ENCODE data around the gene PLA2G1B. TPM values are rescaled to one million over a fixed set of nuclear protein-coding genes. Genes with fewer than 3 reads are reported as not detected.
A peak's percentile ranks its signal among the peaks of the same experiment; 100 is the strongest.

PLA2G1B gene
- total and polyA plus RNA-seq, 9 of the 15 experiments (the other 6 are each of a cell fraction or from before 2014, with no cell fraction given), result 1.4 TPM; not detected in 8

DNA sequence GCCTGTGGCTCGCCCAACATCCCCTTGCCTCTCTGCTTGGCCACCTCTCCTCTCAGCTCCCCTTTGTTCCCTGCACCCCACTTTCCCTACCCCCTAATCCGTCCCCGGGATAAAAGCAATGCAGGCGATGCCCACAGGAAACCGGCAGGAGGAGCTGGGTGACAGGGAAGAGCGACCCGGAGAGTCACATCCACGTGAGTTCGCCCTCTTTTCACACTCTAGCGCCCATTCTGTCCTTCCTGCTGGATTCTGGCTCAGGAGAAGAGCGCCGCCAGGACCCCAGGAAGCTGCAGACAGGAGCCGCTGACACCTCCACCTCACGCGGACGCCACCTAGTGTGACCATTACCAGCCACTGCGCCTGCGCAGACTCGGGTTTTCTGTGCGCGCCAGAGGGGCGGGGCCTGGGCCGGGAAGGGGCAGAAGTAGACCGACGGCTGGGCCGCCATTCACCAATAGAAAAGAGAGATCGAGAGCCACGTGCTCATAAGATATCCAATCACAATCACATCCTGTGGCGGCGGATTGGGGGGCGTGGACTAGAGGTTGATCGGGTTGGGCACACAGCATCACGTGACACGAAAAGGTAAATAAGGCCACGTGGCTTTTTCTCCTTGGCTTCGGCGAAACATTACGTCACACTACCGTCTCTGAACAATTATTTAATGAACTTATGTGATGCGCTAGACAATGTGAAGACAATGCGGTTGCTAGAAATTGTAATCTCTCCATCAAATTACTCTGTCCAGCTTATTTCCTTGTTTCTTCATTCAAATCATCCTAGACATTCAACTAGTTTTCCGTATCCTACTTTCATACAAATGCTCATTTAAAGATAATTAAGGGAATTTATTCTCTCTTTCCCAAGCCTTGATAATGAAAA, 10.1 kb downstream of the PLA2G1B start (continued):
- TF ChIP-seq, protein P1, sequence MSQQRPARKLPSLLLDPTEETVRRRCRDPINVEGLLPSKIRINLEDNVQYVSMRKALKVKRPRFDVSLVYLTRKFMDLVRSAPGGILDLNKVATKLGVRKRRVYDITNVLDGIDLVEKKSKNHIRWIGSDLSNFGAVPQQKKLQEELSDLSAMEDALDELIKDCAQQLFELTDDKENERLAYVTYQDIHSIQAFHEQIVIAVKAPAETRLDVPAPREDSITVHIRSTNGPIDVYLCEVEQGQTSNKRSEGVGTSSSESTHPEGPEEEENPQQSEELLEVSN (IDR thresholded peaks at IDR 0.05; ENCODE audit: borderline replicate concordance in 1 of 2, extremely low read depth in 1 of 2, insufficient read depth in 1 of 2, insufficient read length in 1 of 2, low read depth in 1 of 2, low read length in 1 of 2, poor library complexity in 1 of 2, severe bottlenecking in 1 of 2), result peak; percentile 67 to 75
- TF ChIP-seq ZNF644 (tag; IDR thresholded peaks at IDR 0.05; ENCODE audit: low read depth) (peak; percentile 73; the same call in 1 of the 2 replicates), ZNF436 (CRISPR knock-in tag; IDR thresholded peaks at IDR 0.05) (no peak), SRSF1 (IDR thresholded peaks at IDR 0.05; ENCODE audit: low read depth, low read length) (no peak), ZKSCAN8 (CRISPR knock-in tag; IDR thresholded peaks at IDR 0.05) (no peak), LCOR (CRISPR knock-in tag; IDR thresholded peaks at IDR 0.05) (peak; percentile 92; the same call in 1 of the 2 replicates), CHD4 (IDR thresholded peaks at IDR 0.05; ENCODE audit: insufficient read depth, insufficient replicate concordance, low read depth, low read length, poor library complexity, severe bottlenecking) (no peak), SIRT6 (IDR thresholded peaks at IDR 0.05; ENCODE audit: low read depth, low read length) (no peak), ZFP1 (CRISPR knock-in tag; IDR thresholded peaks at IDR 0.05) (no peak), ZNF316 (IDR thresholded peaks at IDR 0.05) (peak; percentile 2; the same call in 1 of the 2 replicates)
- TF ChIP-seq, protein P2, sequence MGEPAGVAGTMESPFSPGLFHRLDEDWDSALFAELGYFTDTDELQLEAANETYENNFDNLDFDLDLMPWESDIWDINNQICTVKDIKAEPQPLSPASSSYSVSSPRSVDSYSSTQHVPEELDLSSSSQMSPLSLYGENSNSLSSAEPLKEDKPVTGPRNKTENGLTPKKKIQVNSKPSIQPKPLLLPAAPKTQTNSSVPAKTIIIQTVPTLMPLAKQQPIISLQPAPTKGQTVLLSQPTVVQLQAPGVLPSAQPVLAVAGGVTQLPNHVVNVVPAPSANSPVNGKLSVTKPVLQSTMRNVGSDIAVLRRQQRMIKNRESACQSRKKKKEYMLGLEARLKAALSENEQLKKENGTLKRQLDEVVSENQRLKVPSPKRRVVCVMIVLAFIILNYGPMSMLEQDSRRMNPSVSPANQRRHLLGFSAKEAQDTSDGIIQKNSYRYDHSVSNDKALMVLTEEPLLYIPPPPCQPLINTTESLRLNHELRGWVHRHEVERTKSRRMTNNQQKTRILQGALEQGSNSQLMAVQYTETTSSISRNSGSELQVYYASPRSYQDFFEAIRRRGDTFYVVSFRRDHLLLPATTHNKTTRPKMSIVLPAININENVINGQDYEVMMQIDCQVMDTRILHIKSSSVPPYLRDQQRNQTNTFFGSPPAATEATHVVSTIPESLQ (CRISPR knock-in tag; IDR thresholded peaks at IDR 0.05), result peak; percentile 86; the same call in 1 of the 2 replicates
- TF ChIP-seq, protein P3, sequence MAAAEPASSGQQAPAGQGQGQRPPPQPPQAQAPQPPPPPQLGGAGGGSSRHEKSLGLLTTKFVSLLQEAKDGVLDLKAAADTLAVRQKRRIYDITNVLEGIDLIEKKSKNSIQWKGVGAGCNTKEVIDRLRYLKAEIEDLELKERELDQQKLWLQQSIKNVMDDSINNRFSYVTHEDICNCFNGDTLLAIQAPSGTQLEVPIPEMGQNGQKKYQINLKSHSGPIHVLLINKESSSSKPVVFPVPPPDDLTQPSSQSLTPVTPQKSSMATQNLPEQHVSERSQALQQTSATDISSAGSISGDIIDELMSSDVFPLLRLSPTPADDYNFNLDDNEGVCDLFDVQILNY (CRISPR knock-in tag; IDR thresholded peaks at IDR 0.05), result no peak
- TF ChIP-seq, protein P4, sequence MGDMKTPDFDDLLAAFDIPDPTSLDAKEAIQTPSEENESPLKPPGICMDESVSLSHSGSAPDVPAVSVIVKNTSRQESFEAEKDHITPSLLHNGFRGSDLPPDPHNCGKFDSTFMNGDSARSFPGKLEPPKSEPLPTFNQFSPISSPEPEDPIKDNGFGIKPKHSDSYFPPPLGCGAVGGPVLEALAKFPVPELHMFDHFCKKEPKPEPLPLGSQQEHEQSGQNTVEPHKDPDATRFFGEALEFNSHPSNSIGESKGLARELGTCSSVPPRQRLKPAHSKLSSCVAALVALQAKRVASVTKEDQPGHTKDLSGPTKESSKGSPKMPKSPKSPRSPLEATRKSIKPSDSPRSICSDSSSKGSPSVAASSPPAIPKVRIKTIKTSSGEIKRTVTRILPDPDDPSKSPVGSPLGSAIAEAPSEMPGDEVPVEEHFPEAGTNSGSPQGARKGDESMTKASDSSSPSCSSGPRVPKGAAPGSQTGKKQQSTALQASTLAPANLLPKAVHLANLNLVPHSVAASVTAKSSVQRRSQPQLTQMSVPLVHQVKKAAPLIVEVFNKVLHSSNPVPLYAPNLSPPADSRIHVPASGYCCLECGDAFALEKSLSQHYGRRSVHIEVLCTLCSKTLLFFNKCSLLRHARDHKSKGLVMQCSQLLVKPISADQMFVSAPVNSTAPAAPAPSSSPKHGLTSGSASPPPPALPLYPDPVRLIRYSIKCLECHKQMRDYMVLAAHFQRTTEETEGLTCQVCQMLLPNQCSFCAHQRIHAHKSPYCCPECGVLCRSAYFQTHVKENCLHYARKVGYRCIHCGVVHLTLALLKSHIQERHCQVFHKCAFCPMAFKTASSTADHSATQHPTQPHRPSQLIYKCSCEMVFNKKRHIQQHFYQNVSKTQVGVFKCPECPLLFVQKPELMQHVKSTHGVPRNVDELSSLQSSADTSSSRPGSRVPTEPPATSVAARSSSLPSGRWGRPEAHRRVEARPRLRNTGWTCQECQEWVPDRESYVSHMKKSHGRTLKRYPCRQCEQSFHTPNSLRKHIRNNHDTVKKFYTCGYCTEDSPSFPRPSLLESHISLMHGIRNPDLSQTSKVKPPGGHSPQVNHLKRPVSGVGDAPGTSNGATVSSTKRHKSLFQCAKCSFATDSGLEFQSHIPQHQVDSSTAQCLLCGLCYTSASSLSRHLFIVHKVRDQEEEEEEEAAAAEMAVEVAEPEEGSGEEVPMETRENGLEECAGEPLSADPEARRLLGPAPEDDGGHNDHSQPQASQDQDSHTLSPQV (IDR thresholded peaks at IDR 0.05), result no peak; the same call in 1 of the 2 replicates
- TF ChIP-seq, protein P5, sequence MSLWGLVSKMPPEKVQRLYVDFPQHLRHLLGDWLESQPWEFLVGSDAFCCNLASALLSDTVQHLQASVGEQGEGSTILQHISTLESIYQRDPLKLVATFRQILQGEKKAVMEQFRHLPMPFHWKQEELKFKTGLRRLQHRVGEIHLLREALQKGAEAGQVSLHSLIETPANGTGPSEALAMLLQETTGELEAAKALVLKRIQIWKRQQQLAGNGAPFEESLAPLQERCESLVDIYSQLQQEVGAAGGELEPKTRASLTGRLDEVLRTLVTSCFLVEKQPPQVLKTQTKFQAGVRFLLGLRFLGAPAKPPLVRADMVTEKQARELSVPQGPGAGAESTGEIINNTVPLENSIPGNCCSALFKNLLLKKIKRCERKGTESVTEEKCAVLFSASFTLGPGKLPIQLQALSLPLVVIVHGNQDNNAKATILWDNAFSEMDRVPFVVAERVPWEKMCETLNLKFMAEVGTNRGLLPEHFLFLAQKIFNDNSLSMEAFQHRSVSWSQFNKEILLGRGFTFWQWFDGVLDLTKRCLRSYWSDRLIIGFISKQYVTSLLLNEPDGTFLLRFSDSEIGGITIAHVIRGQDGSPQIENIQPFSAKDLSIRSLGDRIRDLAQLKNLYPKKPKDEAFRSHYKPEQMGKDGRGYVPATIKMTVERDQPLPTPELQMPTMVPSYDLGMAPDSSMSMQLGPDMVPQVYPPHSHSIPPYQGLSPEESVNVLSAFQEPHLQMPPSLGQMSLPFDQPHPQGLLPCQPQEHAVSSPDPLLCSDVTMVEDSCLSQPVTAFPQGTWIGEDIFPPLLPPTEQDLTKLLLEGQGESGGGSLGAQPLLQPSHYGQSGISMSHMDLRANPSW (CRISPR knock-in tag; IDR thresholded peaks at IDR 0.05), result 0 out of 2 replicates have a peak, but pooled peaks have one; percentile 17

Data from K562 (cell line).